ENCODE measurements around the gene ERC2.

Gene ERC2

DNA sequence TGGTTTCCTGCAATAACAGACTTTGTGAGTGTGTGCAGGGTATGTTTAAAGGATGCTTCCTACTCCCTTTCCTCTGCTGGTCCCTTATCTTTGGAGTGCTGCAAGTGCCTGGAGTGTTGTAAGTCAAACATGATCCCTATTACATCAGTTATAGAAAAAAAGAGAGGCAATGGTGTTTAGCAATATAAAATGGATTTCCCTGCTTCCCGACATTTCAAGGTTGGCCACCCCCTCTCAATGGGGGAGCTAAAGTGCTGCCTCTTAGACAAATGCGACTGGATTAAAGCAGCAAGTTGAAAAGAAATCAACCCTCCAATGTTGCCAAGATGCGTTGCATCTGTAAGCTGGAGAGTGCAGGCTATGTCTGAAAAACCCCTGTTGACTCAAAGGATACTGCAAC, 778.1 kb downstream of the ERC2 start:
- DNase-seq: no peak

DNA sequence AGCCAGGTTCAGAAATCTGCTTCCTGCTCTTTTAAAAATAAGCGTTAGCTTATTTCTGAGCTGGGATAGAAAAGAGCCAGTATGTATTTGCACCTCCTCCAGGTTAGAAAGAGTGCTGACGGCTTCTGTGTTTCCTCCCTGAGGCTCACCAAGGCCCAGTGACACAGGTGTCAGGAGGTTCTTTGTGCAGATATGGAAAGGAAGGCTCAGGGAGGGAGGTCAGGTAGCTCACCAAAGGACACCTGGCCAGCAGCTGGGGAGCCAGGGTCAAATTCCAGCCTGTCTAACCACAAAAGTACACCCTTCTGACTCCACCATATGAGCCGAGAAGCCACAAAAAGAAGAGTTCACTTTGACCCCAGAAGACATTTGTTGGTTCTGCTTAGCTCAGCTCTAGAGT, 780.1 kb downstream of the ERC2 start:
- no peak for DNase-seq

DNA sequence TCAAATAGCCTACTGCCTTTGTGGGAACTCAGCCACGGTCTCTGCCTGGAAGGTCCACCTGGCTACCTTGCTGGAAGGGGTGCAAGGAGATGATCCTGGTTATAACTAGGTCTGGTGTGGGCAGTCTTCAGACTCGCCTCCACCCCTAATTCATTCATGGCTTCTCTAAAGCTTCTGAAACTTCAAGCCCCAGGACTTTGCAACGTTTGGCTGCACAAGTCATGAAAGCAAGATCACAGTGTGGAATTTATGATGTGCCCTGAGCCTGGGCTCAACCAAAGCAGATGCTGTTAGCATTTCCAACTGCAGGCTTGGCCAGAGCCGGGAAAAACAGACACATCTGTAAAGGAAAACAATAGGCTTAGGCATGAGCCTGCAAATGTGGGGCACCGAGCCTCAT, 780.7 kb downstream of the ERC2 start:
- DNase-seq: no peak

DNA sequence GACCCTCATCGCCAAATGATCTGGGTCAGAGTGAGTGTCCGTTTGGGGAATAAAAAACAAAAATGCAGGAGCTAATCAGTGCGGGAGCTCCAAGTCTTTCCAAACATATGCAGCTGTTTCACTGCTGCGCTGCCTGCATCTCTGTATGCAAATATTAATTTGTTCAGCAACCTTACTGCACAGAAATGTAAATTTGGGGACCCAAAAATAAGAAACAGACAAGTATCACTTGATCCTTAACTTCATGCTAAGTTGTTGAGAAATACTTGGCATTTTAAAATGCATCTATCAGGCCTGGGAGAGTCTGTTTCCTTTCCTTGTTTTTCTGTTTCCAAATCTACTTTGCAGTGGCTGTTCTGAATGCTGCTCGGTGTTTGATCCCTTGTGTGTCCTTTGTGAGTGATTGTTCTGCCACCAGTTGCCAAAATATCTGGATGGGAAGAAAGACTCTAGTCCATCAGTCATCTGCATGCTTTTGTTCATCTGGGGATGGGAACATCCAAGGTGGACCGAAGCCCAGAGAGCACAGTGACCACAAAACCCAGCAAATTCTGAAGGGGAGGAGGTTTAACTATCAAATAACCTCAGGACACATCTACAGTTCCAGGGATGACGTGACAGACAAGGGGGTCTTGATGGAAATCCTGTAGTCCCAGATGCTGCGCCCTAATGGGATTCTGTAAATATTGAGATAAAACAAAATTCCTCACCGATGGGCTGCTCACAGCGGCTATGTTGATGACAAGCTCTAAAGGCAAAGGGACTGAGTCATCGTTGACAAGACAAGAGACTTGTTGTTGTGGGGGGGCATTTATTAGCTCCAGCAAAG, 781.6 kb downstream of the ERC2 start:
- no peak for DNase-seq

DNA sequence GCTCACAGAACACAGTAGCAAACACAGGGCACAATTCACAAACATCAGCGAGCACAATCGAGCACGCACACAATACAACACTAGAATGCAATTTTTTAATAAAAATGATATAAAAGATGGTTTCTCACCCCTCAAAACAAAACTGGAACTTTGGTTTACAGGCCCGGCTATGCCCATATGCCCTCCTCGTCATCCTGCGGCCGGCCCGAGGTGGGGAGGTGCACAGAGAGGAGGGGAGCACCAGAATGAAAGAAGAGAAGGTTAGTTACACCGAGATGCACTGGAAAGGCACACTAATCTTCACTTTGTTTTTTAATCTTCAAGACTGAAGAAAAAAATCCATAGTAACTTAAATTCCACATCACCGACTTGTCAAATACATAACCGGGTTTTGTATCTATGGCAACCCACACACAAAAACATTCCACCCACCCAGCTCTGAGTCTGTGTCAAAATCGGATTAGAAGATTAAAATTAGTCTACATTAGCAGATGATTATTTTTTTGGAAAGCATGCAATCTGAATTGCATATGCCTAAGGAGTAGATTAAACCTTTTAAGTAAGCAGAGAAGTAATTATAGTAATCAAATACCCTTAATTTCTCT, 784.5 kb downstream of the ERC2 start:
- DNase-seq: no peak

DNA sequence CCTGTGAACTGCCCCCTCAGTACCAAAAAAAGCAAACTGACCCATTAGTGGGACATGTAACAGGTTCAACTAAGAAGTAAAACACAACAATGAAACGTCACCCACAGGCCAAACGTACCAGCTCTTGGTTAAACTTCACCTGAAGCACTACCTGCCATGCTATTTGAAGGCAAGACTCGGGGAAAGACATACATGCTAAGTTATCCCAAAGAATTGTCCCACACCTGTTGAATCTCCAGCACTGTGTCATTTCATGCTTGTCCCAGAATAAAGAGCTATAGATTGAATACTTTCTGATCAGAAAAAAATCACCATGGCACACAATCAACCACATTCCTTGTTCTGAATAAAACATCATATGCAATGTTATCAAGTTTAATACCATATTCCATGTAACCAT, 785.8 kb downstream of the ERC2 start:
- DNase-seq: no peak

DNA sequence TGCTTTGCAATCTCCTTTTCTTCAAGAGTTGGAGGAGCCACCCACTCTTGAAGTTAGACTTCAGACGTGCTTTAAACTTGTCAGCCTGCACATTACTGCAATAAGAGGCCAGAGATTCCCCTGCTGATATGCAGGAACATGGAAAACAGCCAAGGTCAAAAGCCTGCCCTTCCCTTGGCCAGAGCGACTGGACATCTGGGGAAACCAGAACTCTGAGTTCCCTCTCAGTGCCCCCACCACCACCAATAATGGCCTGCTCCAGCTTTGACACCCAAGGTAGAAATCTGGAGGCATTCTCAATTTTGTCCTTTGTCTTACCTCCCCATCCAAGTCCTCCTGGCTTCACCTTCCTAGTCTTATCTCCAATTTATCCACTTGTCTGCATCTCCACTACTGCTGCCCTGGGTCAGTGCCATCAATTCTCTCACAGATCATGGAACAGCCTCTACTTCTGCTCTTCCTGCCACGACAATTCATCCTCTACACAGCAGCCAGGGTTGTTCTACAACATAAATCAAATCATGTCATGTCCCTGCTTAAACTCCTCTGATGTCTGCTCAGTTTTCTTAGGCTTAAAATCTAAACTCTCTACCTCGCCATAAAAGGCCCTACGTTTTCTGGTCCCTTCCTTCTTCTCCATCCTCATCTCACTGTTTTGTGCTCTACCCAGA, 789.6 kb downstream of the ERC2 start:
- DNase-seq: no peak

DNA sequence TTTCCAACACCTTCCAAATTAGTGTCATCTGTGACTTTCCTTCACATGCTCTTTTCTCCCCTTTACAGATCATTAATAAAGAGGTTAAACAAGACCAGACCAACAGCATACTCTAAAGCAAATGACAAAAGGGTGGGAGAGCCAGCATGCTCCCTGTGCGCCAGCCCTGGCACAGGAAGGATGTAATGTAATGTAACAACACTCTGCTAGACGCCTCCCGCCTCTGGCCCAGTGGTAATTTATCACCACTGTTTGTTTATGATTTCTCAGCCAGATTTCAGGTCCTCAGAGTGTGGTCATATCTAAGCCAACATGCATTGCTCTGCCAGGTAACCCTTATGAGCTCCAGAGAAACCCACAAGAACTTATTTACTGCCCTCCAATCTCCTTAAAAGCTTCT, 791.6 kb downstream of the ERC2 start:
- DNase-seq: no peak

DNA sequence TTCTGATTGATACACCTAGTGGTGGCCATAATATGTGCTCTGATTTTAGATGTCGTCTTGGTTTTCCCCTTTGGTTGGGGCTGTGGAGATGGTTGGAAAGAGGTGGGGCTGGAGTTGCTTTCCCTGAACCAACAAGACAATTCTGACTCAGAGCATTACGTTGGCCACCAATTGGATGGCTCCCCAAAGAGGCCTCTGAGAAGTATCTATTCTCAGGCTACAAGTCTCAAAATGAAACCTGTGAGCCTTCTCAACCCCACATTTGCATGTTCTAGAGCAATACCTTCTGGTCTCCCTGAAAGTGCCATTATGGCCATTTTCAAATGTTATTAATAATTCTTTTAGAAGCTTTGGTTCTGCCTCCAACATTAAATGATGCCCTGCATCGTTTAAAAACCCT, 792.8 kb downstream of the ERC2 start:
- no peak for DNase-seq

DNA sequence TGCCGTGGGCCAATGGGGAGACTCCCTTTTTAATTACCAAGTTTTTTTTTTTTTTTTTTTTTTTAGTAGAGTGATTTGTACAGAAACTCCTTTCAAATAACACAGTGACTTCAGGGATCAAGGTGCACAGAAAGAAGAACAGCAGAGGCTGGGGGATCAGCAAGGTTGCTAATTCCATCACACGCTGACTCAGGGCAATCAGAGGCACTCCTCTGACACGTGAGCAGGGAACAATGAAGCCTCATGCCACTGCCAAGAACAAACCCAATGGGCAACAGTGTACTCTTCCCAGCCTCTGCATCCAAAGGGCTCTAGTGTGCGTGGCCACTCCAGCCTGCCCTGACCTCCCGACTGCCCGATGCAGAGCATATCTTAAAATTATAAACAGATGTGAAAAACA, 794.5 kb downstream of the ERC2 start:
- no peak for DNase-seq

DNA sequence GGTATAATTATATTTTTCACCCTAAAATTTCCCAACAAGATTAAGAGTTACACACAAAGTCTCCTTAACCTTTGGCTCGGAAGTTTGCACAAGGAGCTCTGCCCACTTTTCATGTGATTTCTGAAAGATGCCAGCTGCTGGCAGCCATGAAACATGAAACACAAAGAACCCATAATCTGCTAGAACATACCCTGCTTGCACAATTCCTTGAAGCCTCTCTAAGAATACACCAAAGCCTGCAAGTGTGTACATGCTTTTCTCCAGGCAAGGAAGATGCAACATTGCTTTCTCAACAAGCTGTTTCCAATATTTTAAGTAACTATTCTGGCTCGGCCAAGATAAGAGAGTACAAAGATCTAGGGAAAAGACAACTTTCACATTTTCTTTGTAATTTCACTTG, 799.1 kb downstream of the ERC2 start:
- DNase-seq: no peak

DNA sequence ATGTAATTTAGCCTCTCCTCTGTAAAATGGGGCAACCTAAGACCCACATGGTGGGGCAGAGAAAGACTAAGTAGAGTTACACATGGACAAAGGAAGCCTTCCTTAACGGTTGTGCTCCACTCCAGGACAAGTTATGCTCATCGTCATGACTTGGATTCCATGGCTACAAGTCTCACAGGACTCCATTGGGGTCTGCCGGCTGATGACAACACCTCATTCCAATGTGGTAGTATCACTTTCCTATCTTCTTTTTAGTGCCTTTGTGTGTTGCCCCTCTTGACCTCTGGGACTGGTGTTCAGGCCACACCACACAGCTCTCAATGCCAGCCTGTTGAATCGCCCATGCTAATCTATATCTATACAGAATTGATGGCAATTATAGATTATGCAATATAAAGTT, 799.9 kb downstream of the ERC2 start:
- DNase-seq: no peak

DNA sequence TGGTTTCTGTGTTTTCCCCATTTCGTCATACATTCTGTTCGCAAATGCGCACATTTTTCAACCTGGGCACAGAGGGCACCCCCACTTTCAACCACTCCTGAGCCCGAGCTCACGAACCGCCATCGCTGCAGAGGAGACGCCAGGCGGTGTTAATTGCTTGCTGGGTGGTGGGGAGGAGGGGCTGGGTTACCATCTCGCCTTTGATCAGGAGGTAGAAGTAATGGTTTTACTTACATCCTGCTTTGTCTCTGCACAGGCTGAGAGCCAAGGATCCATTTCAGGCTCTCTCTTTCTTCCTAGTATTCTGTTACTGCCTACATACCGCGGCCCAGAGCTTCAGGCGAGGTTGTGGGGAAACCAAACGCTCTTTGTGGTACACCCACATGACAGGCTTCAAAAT, 803.9 kb downstream of the ERC2 start:
- DNase-seq: no peak

DNA sequence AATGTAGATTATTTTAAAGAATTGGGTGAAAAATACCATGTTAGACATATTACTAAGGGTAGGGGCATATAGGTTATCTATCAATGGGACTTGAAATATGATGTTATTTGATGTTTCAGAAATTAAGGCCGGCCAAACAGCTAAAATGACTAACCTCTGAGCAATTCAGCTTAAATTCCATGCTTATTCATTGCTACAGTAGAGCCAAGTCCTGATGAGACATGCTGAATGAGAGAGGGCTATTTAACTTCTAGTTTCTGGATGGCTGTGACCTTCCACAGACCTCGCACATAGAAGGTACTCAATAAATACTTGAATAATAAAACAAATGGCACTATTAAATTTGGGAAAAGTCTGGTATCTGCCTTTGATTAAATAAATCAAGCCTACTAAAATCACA, 805.6 kb downstream of the ERC2 start:
- no peak for DNase-seq

DNA sequence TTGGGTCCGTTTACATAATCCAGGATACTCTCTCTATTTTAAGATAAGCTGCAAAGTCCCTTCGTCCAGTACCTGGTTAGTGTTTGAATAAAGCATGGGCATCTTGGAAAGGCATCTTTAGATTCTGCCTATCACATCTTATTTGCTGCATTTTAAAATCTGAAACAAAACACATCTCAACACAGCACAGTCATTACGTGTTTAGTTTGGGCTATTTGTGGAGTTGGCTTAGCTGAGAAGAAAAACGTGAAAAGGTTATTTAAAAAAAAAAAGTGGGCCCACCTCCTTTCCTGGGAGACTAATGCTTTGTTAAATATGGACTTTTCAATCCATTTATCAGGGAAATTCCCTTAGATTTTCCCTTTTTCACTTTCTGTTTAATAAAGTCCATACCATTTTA, 806.7 kb downstream of the ERC2 start:
- DNase-seq: no peak

DNA sequence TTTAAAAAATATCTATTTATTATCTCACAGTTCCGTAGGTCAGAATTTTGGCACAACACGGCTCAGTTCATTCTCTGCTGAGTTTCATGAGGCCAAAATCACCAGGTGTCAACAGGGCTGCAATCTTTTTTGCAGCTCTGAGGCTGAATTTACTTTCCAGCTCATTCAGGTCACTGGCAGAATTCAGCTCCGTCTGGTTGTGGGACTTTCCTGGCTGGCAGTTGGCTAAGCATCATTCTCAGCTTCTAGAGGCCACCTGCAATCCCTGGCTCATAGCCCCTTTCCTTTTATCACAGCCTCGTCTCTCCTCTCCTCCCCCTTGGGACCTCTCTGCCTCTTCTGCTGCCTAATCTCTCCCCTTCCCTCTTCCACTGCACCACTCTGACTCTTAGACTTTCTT, 807.1 kb downstream of the ERC2 start:
- DNase-seq: no peak

DNA sequence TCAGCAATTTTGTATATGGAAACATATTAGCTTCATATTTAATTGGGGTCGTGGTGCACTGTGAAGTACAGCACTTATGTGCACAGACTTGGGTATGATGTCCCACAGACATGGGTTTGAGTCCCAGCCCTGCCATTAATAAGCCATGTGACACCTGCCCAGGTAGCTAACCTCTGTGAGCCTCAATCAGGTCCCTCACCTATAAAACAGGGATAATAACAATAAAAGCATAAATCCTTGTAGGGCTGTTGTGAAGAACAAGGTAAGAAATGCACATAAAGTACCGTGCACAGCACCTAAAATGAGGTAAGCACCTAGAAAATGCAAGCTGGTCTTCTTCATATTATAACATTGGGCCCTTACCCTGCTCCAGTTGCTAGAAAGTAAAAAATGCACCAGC, 807.6 kb downstream of the ERC2 start:
- DNase-seq: no peak

DNA sequence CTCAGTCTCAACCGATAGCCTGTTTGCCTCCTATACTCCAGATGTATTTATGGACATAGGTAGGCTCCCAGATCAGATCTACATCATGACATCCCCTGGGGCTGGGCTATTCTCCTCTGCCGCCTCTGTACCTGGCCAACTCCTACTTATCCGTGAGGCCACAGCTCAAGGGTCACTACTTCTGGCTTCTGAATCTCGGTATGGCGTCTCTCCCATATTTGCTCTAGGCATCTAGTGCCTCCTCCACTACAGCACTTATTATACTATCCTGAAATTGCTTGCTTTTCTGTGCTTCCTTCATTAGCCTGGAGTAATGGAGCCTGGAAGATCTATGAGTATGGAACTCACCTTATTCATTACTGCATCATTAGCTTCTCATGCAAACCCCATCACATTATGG, 808.6 kb downstream of the ERC2 start:
- no peak for DNase-seq

DNA sequence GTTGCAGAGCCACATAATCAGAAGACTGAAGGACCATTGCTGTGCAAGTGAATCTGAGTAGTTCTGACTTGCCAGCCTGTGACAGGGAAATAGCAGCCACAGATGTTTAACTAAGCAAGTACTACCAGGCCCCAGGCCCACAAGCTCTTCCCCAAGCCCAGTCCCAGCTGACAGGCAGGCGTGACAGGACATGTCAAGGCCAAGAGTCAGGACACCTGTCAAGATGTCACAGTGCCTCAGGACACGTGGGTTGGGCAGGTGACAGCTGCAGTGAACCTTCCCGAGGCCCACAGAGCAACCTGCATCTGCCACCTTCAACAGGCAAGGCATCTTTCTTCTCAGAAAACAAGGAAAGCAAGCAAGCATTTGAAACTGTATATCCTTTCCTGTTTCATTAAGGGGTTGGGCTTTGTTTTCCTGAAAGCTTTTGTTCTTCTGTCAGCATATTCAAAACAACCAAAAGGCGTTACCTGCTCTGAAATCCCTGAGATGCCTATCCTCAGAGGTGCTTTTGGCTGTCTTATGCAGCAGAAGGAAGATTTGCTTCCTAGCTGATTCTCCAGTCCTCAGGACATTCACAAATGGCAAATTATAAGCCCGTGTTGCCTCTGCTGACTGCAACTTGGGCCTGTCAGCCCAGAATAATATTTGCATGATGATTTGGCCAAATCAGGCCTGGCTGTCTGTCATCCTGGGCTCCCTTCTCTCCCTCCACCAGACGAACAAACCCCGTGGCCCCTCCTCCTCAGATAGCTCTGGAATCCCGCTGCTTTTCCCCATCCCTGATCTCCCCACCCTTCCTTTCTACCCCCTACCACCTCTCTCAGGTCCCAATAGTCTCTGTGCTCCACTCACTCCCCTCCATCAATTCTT, 809.3 kb downstream of the ERC2 start:
- DNase-seq: no peak

DNA sequence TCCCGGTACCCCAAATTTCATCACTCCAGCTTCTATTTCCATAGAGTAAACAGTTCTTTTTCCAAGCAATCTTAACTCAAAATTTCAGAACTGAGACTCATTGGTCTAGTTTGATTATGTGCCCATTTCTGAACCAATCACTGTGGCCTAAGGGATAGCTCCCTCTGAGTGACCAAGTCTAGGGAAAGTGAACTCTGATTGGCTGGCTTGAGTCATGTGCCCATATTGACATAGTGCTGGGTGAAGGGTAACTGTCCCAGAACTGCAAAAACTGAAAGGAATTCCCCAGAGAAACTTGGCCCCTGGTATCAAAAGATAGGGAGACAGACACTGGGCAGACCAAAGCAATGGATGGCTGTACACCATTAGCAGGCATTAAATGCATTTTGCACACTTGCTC, 810.0 kb downstream of the ERC2 start:
- DNase-seq: no peak

DNA sequence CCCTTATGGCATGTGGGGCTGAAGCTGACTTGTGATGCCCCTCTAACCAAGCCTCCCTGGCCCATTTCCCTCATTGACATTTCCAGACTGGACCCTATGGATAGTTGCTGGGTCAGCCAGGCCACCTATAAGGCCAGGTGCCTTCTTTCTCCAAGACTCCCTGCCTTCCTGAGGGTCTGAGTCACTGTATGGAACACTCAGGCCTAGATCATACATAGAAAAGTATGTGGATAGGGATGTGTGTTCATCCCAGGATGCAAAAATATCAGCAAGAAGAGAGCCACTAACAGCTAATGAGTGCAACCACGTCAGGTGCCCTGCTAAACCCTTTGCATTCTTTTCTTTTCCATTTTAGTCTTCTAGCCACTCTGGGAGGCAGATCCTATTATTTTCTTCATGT, 812.7 kb downstream of the ERC2 start:
- no peak for DNase-seq

DNA sequence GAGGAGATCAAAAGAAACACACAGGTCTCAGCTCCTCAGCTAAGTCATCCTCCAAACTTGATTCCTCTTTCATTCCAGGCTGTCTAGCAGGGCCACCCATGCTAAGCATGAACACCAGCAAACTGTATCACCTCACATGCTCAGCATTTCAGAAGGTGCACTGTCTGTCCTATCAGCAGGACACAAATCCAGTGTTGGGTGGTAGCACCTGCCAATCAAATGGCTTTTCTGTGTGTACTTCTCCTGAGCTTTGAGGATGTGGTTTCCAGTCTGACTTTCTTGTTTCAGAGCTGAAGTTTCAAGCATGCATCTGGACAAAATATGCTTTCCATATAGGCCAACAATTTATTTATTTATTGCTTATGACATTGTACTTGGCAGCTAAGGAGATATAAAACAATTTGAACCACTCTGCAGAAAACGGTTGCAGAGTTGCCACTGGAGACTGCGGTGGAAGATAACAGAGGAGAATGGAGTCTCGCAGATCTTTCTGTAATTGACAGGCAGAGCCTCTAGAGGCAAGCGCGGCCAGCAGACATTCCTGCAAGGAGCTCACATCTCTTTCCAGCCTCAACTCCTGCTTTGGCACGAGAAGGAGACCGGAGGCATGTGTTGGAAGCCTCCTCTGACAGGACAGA, 814.0 kb downstream of the ERC2 start:
- DNase-seq: no peak

DNA sequence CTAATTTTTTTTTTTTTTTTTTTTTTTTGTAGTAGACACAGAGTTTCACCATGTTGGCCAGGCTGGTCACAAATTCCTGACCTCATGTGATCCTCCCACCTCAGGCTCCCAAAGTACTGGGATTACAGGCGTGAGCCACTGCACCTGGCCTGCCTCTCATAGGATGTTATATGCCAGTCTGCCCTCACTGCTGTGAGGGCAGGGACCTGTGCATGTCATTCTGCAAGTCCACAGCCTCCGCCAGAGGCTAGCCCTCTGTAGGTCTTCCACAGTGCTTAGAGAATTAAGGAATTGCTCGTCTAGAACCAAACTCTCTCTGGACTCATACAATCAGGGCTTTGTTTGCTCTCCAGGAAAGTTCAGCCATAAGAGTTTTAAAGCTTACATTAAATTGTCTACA, 817.3 kb downstream of the ERC2 start:
- DNase-seq: no peak
